OCI-LY1 (cell line): Measurements from ENCODE around the gene STON2.

Experiments used
- EZH2 ChIP-seq: fragments of 200-600 bp; sonication (generic), shearing (Covaris generic); IDR thresholded peaks from 2 replicates; pipeline ENCODE4 v1.8.0; 2017; ENCODE audit warnings: borderline replicate concordance, mixed run types, mild to moderate bottlenecking, antibody characterized with exemption, low read length, moderate library complexity, mixed read lengths
- TF ChIP-seq, protein P1 (sequence below): fragments of 200-600 bp; sonication (generic), shearing (Covaris generic); IDR thresholded peaks from 2 replicates; pipeline ENCODE4 v1.5.1; 2017; ENCODE audit warnings: mild to moderate bottlenecking, antibody characterized with exemption, low read length, moderate library complexity, mixed read lengths

DNA sequence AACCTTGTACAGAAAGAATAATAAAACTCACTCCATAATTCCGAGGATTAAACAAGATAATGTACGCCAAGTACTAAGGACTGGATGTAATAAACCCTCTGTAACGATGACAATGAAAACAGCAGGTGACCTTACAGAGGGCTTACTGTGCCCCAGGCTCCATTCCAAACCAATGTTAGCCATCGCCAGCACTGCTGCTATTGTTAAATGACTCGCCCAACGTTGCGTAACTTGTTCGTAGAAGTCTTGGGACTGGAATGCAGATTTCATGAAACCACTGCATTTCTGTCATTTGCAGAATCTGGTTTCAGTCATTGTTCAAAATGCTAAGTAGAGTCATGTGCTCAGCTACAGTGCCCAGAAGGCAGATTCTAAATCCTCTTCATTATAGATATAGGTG is 728 bp upstream of the STON2 start:
- TF ChIP-seq, protein P1, sequence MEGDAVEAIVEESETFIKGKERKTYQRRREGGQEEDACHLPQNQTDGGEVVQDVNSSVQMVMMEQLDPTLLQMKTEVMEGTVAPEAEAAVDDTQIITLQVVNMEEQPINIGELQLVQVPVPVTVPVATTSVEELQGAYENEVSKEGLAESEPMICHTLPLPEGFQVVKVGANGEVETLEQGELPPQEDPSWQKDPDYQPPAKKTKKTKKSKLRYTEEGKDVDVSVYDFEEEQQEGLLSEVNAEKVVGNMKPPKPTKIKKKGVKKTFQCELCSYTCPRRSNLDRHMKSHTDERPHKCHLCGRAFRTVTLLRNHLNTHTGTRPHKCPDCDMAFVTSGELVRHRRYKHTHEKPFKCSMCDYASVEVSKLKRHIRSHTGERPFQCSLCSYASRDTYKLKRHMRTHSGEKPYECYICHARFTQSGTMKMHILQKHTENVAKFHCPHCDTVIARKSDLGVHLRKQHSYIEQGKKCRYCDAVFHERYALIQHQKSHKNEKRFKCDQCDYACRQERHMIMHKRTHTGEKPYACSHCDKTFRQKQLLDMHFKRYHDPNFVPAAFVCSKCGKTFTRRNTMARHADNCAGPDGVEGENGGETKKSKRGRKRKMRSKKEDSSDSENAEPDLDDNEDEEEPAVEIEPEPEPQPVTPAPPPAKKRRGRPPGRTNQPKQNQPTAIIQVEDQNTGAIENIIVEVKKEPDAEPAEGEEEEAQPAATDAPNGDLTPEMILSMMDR: no peak
- TF ChIP-seq EZH2: no peak
